CD4-positive, alpha-beta T cell treated with Interleukin-15 for 4 hours (primary cell): ENCODE measurements around the gene ACYP2.
"Not testable (repeated sequence)": the region's sequence is repeated elsewhere in the genome, so short reads cannot be mapped to it uniquely, and the experiment has no call there.

Experiments used
- DNase-seq: peaks from one replicate; pipeline ENCODE4 v3.0.0-alpha.2; 2020; ENCODE audit warnings: low spot score

ACYP2 gene

DNA sequence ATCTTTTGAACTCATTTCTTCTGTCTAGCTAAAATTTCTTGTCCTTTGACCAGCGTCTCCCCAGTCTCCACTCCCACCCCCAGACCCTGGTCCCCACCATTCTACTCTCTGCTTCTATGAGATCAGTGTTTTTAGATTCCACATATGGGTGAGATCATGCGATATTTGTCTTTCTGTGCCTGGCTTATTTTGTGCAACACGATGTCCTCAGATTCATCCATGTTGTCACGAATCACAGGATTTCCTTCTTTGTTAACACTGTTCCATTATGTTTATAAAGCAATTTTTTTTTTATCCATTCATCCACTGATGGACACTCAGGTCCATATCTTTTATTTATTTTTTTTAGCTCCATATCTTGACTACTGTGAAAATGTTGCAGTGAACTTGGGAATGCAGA is 16.0 kb upstream of the ACYP2 start:
- no peak for DNase-seq

DNA sequence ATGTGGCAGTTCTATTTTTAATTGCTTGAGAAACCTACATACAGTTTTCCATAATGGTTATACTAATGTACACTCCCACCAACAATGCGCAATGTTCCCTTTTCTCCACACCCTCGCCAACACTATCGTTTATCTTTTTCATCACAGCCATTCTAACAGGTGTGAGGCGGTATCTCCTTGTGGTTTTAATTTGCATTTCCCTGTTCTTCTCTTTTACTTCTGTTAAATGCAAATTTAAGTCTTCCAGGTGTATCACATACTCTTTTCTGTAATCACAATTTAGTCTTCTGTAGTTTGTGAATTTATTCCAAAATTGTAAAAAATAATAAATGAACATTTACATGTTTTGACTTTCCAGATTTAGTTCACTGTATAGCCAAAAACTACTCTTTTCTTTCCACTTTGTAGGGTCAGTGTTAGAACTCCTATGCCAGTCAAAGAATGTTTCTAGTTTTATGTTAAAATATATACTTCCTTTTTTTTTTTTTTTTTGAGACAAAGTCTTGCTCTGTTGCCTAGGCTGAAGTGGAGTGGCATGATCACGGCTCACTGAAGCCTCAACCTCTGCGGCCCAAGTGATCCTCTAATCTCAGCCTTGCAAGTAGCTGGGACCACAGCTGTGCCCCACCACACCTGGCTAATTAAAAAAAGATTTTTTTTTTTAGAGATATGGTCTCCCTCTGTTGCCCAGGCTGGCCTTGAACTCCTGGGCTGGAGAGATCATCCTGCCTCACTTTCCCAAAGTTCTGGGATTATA is 15.4 kb upstream of the ACYP2 start:
- DNase-seq = no peak

DNA sequence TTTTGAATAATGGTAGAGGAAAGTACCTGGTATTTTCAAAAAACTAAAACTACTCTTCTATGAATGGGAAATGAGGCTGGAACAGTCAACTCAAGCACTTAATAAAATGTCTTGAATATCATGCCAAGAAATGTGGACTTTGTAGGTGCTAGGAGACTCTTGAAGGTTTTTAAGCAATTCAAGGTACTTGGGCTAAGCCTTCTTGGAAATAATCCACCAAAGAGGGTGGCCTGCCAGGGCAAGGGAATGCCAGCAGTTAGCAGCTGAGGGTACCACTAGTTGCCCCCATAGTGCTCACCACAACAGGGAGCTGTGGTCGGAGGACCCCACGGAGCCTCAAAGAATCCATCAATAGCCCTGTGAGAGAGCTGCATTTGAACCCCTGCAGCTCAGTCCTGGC is 14.6 kb upstream of the ACYP2 start:
- no peak for DNase-seq

DNA sequence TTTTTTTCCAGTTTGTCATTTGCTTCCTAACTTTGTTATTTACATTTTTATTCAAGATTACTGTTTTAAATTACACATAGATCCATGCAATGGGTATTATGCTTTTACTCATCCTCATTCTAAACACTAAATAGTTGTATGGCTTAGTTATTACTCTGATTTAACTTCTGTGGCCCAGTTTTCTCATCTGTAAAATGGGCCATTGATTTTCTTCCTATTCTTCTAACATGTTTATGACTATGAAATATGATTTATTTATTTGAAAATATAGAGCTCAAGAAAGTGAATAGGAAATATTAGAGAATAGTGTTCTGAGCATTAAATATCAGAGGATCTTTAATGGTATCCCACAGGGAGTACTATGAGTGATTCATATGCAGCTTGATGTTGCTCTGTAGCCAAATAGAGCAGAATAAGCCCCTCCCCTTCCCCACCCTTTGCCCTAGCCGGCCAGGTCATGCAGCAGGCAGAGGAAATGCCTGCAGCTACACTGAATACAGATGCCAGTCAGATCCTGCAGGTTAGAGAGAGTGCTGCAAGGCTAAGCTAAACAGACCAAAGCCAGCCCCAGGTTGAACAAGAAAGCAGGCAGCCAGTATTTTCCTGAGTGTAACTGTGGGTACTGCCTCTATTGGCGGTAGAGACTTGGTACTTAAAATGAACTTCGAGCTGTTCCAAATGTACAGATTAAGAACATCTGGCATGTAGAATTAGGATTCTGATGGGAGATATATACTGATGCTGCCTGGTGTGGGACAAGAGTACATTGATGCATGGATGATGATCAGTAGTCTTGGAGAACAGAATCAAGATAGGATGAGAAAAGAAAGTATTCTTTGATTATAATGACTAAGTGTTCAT is 11.7 kb upstream of the ACYP2 start:
- DNase-seq = peak; percentile 51

DNA sequence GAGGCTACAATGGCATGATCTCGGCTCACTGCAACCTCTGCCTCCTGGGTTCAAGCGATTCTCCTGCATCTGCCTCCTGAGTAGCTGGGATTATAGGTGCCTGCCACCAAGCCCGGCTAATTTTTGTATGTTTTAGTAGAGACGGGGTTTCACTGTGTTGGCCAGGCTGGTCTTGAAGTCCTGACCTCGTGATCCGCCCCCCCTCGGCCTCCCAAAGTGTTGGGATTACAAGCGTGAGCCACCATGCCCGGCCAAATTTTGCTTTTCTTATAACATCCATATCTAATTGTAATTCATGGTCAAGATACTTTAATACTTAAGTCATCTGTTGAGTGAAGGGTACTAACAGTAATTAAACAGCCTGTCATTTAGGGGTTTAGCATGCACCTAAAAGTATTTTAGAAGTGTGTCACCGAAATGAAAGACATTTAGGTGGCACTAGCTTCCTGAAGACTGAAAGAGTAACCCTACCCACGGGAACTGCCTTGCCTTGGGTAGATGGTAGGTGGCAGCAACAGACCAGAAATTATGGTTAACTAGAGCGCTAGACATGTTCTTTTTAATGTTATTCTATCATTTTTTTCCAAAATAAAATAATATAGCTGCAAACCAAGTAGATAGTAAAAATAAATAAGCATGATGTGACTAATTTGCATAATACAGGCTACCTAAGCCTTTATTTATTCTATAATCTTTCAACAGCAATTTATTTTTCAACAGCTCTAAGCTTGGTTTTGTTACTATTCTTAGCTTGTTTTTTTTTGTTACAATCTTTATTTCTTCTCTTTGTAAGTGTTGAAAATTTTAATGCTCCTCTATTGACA is 8.6 kb upstream of the ACYP2 start:
- peak; percentile 63 for DNase-seq

DNA sequence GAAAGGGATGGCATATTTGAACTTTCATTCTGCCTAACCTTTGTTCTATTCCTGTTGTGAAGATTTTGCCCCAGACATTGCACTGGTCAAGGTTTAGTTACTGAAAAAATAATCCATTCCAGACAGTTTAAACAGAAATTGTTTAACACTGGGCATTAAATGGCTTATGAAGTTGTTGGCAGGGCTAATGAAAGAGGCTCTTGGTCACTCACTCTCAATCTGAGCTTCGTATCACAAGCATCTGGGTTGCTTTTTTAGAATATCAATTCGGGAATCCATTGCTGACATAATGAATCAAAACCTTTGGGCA is 8.0 kb upstream of the ACYP2 start:
- no peak for DNase-seq

DNA sequence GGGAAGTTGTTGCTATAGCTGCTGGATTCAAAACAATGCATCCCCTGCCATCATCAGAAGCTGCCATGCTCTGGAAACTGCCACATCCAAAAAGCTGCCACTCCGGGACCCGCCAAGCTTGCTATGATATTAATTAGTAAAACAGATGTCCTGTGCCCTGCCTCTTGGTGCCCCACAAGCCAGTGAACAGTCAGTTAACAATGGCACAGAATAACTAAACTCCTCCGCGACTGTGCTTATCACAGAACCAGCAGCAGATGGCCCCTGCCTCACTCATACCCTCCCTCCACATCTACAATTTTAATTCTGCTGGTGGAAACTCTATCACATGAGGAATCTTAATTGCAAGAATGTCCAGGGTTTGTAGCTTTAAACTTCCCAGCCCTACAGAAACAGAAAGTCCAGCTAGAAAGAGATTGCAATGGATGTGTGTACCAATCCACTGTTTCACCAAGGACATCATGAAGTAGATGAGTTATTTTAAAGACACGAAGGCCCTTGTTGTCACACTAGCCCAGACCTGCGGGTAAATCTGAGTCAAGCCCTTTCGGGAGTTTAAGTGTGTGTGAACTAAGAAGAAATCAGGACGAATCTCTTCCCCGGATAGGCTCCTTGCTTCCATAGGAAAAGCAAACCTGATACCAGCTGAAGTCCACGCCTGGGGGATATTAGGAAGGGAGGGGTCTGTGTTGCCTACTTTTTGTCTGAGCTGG is 7.4 kb upstream of the ACYP2 start:
- no peak for DNase-seq

DNA sequence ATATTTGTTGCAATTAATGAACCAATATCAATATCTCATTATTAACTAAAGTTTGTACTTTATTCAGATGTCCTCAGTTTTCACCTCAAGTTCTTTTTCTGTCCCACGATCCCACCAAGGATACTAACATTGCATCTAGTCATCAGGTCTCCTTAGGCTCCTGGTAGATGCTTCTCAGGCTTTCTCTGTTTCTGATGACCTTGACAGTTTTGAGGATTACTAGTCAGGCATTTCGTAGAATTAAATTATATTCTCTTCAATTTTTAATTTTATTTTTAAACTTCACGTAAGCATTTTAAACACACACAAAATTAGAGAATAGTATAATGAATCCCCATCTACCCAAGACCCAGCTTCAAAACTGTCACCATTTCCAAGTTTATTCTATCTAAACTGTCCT is 5.6 kb upstream of the ACYP2 start:
- DNase-seq = no peak

DNA sequence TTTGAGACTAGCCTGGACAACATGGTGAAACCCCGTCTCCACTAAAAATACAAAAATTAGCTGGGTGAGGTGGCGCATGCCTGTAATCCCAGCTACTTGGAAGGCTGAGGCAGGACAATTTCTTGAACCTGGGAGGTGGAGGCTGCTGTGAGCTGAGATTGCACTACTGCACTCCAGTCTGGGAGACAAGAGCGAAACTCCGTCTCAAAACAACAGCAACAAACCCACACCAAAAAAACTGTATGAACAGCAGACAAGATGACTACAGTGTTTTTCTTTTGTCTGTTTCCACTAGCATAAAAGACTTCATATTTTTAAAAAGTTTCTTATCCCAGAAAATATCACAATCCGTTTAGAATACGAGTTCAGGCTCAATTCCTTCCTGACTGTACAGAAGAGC is 936 bp upstream of the ACYP2 start:
- not testable (repeated sequence) for DNase-seq

DNA sequence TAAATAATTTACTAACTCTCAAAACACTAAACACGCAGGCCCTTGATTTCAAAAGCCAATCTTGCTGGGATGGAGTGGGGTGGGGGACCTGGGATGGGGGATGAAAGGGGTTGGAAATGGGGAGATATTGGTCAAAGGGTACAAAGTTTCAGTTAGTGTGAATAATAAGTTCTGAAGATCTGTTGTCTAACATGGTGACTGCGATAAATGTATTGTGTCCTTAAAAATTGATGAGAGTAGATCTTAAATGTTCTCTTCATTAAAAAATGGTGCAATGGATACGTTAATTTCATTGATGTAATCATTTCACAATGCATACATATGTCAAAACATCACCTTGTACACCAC is 505 bp upstream of the ACYP2 start:
- no peak for DNase-seq

DNA sequence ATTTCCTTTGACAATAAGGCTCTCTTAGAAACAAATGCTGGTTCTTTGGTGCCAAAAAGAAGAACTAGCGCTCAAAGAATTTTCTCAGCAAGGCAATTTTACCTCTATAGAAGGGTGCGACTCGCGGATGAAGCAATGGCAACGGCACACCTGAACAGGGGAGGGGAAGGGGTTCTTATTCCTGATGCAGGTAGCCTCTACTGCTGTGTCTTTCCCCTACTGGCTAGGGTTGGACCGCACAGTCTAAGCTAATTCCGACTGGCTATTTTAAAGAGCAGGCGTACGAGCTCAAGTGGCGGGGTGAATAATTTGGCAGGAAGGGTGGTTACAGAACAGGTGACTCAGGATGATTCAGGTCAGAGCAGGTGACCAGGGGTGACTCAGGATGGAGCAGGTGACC is 1.2 kb downstream of the ACYP2 start:
- DNase-seq = not testable (repeated sequence)

DNA sequence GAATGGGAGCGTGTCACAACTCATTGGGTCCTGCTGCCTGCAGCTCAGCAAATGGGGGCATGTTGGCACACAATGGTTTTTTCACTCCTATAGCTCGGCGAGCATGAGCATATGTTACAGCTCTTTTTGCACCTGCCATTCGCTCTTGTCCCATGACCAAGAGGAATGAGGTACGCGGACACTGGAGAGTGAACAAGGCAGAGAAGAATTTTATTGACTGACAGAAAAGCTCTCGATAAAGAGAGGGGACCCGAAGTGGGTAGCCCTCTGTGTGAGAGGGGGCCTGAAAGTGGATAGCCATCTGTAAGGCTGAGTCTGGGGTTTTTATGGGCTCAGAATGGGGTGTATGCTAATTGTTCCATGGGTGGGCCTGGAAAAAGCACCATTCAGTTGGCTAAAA is 5.5 kb downstream of the ACYP2 start:
- DNase-seq = no peak

DNA sequence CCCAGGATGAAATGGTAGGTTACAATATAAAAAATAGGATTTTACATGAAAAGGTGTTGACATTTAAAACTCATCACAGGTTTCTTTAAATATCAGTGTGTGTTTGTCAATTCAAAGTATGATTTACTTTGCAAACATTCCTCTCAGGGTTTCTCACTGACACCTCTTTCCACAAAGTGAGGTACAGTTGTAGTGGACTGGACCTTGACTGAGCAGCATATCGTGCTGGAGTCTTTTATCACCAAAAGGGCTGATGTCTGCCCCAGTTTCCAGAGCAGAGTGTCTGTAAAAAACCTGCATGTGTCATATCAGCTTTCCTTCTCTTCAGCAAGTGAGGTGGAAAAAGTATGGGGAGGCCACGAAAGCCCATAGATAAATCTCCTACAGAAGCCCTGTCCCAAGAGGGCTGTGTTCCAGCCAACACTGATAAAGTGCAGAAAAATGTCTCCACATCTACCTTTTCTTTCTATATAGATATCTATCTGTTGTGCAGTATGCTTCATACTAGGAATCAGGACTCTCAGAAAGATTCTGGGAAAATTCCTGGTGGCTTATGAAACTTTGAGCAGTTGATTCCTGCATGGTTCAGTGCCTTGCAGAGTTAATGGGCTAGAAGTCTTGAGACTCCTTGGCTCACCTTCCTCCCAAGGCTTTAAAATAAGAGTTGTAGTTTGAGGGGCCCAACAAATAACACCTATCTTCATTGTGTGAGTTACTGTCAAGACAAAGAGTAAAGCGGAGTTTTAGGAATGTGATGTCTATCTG is 6.9 kb downstream of the ACYP2 start:
- DNase-seq = no peak

DNA sequence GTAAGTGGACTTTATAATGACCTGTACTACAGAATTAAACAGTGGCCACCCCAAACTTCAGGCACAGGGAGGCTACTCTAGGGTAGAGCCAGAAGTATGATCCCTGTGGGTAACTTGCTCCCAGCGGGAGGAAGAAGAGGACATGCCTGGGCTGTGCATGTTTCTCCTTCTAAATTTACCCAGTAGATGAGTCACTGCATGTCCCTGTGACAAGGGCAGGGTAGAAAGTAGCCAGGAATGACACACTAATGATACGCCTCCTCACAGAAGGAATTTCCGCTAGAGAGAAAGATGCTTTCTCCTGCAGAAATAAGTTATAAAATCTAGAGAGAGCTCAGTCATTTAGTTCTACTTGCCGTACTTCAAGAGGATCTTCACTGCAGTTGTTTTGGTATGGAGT is 7.5 kb downstream of the ACYP2 start:
- no peak for DNase-seq

DNA sequence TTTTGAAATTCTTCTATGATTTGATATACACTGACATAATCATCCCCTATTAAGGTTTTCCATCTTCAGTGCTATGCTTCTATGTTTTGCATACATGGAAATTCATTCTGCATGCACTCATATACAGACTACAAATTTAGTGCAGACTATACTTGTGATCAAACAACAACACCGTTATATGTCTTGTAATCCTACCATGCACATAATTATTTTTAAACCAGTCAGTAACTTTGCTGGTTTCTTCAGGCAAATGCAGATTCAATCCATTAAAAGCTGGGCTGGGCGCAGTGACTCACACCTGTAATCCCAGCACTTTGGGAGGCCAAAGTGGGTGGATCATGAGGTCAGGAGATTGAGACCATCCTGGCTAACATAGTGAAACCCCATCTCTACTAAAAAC is 11.8 kb downstream of the ACYP2 start:
- not testable (repeated sequence) for DNase-seq

DNA sequence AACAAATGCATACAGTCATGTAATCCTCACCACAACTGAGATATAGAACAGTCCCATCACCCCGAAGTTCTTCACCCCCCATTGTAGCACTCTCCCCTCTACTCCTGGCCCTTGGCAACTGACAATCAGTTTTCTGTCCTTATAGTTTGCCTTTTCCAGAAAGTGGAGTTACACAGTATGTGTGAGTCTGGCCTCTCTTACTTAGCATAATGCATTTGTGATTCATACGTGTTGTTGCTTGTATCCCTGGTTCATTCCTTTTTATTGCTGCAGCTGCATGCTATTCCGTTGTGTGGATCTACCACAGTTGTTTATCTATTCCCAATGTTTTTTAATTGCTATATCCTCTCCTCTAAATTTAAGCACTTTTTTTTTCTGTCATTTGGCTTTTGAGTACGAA is 17.6 kb downstream of the ACYP2 start:
- no peak for DNase-seq

DNA sequence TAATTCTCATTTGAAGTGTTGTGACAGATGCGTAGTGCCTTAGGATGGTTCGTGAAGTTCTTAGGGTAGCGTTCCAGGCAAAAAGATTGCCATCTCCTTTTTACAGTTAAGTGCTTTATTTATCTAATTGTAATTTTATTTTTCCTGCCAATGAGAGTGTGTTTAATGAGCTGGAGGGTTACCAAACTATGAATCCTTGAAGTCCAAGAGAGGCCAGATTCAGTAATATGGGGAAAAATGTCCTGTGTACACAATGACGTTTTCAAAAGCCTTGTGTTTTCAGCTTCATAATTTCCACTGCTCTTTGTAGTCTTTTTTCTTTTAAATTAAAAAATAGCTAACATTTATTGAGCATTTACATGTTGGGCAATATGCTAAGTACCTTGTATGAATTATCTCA is 23.8 kb downstream of the ACYP2 start:
- DNase-seq = no peak

DNA sequence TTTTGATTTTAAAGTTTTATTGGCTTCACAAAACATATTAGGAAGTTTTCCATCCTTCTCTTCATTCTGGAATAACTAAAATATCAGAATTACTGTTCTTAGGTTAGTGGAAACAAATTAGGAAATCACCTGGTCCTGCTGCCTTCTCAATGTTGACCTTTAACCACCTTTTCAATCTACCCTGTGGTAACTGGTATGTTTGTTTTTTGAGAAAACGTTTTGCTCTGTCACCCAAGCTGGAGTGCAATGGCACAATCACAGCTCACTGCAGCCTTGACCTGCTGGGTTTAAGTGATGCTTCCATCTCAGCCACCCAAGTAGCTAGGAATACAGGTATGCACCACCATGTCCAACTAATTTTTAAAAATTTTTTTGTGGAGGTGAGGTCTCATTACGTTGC is 28.4 kb downstream of the ACYP2 start:
- no peak for DNase-seq

DNA sequence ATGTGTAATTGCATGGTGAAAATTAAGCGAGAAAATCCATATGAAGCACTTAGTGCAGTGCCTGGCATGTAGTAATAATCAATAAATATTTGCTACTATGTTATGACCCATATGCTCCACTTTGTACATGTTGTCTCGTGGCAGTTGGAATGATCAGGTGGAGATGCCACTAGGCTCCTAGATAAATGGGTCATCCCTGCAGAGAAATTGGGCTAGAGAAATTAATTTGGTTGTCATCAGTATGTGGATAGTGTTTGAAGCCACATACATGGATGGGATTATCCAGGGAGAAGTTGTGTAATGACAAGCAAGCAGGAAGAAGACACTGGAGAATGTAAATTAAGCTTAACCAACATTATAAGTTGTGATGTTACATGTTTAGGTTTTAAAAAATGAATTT is 33.0 kb downstream of the ACYP2 start:
- DNase-seq = no peak

DNA sequence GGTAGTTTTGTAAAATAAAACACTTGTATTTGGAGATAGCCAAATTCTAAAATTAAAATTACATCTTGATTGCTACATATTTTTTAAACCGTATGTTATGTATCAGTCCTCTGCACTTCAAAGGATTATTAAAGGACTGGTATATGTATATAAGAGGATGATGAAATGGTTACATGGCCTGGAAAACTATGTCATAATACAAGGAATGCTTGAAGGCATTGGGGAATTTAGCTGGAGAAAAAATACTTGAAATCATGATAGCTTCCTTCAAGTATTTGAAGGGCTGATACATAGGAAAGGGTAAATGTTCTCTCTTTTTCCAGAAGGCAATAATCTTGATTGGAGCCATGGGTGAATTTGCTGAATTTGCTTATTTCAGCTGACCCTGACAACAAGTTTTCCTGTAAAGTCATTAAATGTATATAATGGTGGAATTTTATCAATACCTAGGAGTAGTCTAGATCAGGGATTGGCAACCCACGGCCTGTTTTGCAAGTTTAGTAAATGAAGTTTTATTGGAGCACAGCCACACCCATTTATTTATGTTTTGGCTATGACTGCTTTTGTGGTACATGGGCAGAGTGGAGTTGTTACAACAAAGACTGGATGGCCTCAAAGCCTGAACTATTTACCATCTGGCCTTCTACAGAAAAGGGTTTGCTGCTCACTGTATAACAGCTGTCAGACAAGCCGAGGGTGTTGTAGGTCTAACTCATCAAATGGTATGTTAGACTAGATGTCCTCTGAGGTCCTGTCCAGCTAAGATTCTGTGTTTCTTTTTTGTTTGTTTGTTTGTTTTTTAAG is 34.4 kb downstream of the ACYP2 start:
- no peak for DNase-seq

DNA sequence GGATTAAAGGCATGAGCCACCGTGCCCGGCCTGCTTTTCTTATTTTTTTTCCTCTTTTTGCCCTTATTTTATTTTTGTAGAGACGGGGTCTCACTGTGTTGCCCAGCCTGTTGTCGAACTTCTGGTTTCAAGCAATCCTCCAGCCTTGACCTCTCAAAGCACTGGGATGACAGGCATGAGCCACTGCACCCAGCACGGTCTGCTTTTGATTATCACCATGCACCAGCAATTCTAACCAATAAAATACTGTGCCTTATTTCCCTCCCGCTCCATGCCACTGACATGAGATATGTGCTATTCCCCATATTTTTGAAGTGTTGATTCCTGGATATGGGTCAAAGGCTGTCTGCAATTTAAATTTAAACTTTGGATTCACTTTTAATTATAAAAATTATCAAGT is 42.9 kb downstream of the ACYP2 start:
- no peak for DNase-seq
